GM12878 (cell line): Measurements from ENCODE around the gene TMEM252. TPM values are rescaled to one million over a fixed set of nuclear protein-coding genes. Genes with fewer than 3 reads are reported as not detected.

Experiments used
- ATAC-seq: fragments of 200-7000 bp; cut with Tn5 transposase; 3 replicates; pipeline ENCODE4 v1.9.1; 2020; ENCODE audit warnings: mild to moderate bottlenecking, moderate library complexity
- BruUV-seq: library from RNA; stranded (reverse); fragments of 400-500 nt; replicated peaks from 2 replicates; lab custom pipeline; 2021; lab: Mats Ljungman, UMichigan
- CTCF ChIA-PET: fragments of 300-600 bp; sonication (Branson Sonifier 250); formaldehyde crosslinking; extraction: SDS; loops from one replicate; lab custom pipeline; 2021; ENCODE audit warnings: inconsistent platforms; lab: Yijun Ruan, JAX
- POLR2A ChIA-PET: fragments of 350-600 bp; formaldehyde crosslinking; extraction: SDS; loops from one replicate; lab custom pipeline; 2021; ENCODE audit warnings: inconsistent platforms; lab: Charles Lee
- RAD21 ChIA-PET: fragments of 300-600 bp; sonication (Branson Sonifier 250); formaldehyde crosslinking; loops from one replicate; lab custom pipeline; 2023; ENCODE audit warnings: antibody characterized with exemption; ENCODE audit not compliant: unreplicated experiment; lab: Charles Lee
- SMC1A ChIA-PET: fragments of 300-600 bp; sonication (Branson Sonifier 250); formaldehyde crosslinking; loops from one replicate; lab custom pipeline; 2023; ENCODE audit not compliant: unreplicated experiment, uncharacterized antibody; lab: Charles Lee
- DNase-seq: peaks from one replicate; pipeline ENCODE4 v3.0.0-alpha.2; 2011; ENCODE audit warnings: low read depth, low spot score
- FAIRE-seq: peaks from 3 replicates; lab custom pipeline; 2011; peaks lifted over from hg19 to GRCh38; lab: Jason Lieb, UNC
- H2AFZ ChIP-seq: 2 replicates; pipeline ENCODE4 v1.6.0; 2011; ENCODE audit warnings: low read depth, low read length, control low read depth; ENCODE audit not compliant: control insufficient read depth
- H3K27ac ChIP-seq: 2 replicates; pipeline ENCODE4 v1.5.1; 2011; ENCODE audit warnings: control low read depth; ENCODE audit not compliant: control insufficient read depth, insufficient read depth
- H3K27me3 ChIP-seq, 2 experiments: replicated peaks in 1 of 2; 2 replicates each; pipeline versions ENCODE4 v1.6.0 to v1.6.1; 2011; ENCODE audit warnings: low read length in 1 of 2; ENCODE audit not compliant: control insufficient read depth in 2 of 2, insufficient read depth in 2 of 2
- H3K36me3 ChIP-seq, 2 experiments: 2 replicates each; pipeline ENCODE4 v1.5.1; 2011; ENCODE audit warnings: low read length in 1 of 2; ENCODE audit not compliant: control insufficient read depth in 2 of 2, insufficient read depth in 2 of 2
- H3K4me1 ChIP-seq: 2 replicates; pipeline ENCODE4 v1.6.1; 2011; ENCODE audit warnings: mild to moderate bottlenecking, low read length, moderate library complexity, mixed read lengths; ENCODE audit not compliant: control insufficient read depth, insufficient read depth
- H3K4me2 ChIP-seq: 2 replicates; pipeline ENCODE4 v1.6.0; 2011; ENCODE audit warnings: control low read depth; ENCODE audit not compliant: control insufficient read depth, insufficient read depth
- H3K4me3 ChIP-seq: fragments of 200-600 bp; sonication (generic); 2 replicates; pipeline ENCODE4 v1.5.1; 2016
- H3K79me2 ChIP-seq: 2 replicates; pipeline ENCODE4 v1.6.0; 2011; ENCODE audit warnings: low read length; ENCODE audit not compliant: control insufficient read depth, insufficient read depth
- H3K9ac ChIP-seq: 2 replicates; pipeline ENCODE4 v1.8.0; 2011; ENCODE audit warnings: low read length, control low read depth, mixed read lengths; ENCODE audit not compliant: control insufficient read depth, insufficient read depth
- H3K9me3 ChIP-seq: replicated peaks from 3 replicates; pipeline ENCODE4 v1.5.1; 2011; ENCODE audit warnings: mild to moderate bottlenecking, low read length; ENCODE audit not compliant: control insufficient read depth, insufficient read depth
- H4K20me1 ChIP-seq: 2 replicates; pipeline ENCODE4 v1.6.0; 2011; ENCODE audit not compliant: control insufficient read depth, insufficient read depth
- CTCF ChIP-seq, 3 experiments: IDR thresholded peaks in 2 of 3; conservative IDR thresholded peaks in 1 of 3; 2 replicates each; pipeline ENCODE4 v1.5.1; 2011; ENCODE audit warnings: low read depth in 3 of 3, low read length in 3 of 3, mild to moderate bottlenecking in 3 of 3, control low read depth in 2 of 3, moderate library complexity in 2 of 3, inconsistent platforms in 1 of 3, mixed read lengths in 1 of 3; ENCODE audit not compliant: control insufficient read depth in 2 of 3, insufficient read depth in 1 of 3; ENCODE audit errors: extremely low read depth in 1 of 3
- KLF5 ChIP-seq: fragments of 450-650 bp; IDR thresholded peaks from 2 replicates; pipeline ENCODE4 v1.6.1; 2014; ENCODE audit warnings: mild to moderate bottlenecking; ENCODE audit not compliant: partially characterized antibody
- RAD21 ChIP-seq: IDR thresholded peaks from 2 replicates; pipeline ENCODE4 v1.6.1; 2011; ENCODE audit warnings: mild to moderate bottlenecking, low read depth, low read length, moderate library complexity; ENCODE audit not compliant: insufficient read depth
- WGBS: methylation state at CpG from one replicate; pipeline ENCODE4 v1.1.6; 2016; ENCODE audit warnings: low lambda C conversion rate; ENCODE audit not compliant: insufficient replicate concordance, insufficient coverage; ENCODE audit errors: missing lambda C conversion rate; 5-methylcytosine and 5-hydroxymethylcytosine counted together
- in situ Hi-C: fragments of 300-500 bp; cut with MboI; formaldehyde crosslinking; loops from 9 replicates; pipeline ENCODE4 v1.14.3; 2018; ENCODE audit warnings: mixed read lengths
- intact Hi-C: fragments of 100-400 bp; cut with micrococcal nuclease; formaldehyde crosslinking; loops from one replicate; pipeline ENCODE4 v1.14.2; 2022; ENCODE audit not compliant: unreplicated experiment
- polyA plus RNA-seq, 11 experiments: library from polyadenylated mRNA; depleted of rRNA in 4 of 11; unstranded in 6 of 11; stranded (reverse) in 5 of 11; fragments of >200 nt; fragmentation: Nextera tagmentation in 4 of 11; fragmentation: Illumina TruSeq in 1 of 11; extraction: Ambion mirVana in 4 of 11; extraction: Trizol in 1 of 11; gene quantifications; 1 replicate in 1 of 11; 2 replicates in 10 of 11; pipeline versions ENCODE4 v1.2.1 to v1.2.3, GENCODE V29; 2011 to 2016; ENCODE audit warnings: inconsistent platforms in 2 of 11, missing spikeins in 2 of 11, low read depth in 1 of 11
- total RNA-seq, 4 experiments: library from RNA; depleted of rRNA in 3 of 4; stranded (reverse); fragments of >200 nt in 3 of 4; fragmentation: Illumina TruSeq in 1 of 4; extraction: Trizol in 1 of 4; gene quantifications; 2 replicates each; pipeline versions ENCODE4 v1.2.1 to v1.2.3, GENCODE V29; 2013 to 2021

The TMEM252 gene
- total and polyA plus RNA-seq, 10 of the 15 experiments (the other 5 are each of a cell fraction or from before 2014, with no cell fraction given), result not detected

- in situ Hi-C loops, result loop anchor here (25.0 kb wide), 1 partner anchor 212 kb away; the partner anchor contains the start of gene PGM5
These were observed 33.5 kb upstream of the TMEM252 start for GRCh38 chr9:68574150-68574549.

More at GRCh38 chr9:68574150-68574549, 33.5 kb upstream of the TMEM252 start:
- CTCF ChIA-PET, result interaction anchor here (1.0 to 5.6 kb wide), 7 partner anchors 9 to 425 kb away, joined by 3 to 60 read pairs (median 5); no protein-coding TSS in a partner anchor
- H2AFZ ChIP-seq, result no peak overlapping the region
- intact Hi-C loops, result no loop called here
- peaks cover 24% of the 10 kb centered on the region for H3K4me1 ChIP-seq
- no peak for FAIRE-seq
- no peak overlapping the region for H3K4me3 ChIP-seq
- H3K4me2 ChIP-seq, result no peak overlapping the region
- 13% methylated on average over 3 of the region's 3 CpGs for WGBS
- ATAC-seq, result no peak
- no peak overlapping the region for H3K27ac ChIP-seq
- TF ChIP-seq RAD21 (0 out of 2 replicates have a peak, but pooled peaks have one; percentile 26), KLF5 (no peak), CTCF (IDR thresholded peaks at IDR 0.05 in 2 of 3, conservative IDR thresholded peaks at IDR 0.05 in 1 of 3; ENCODE audit: control insufficient read depth in 2 of 3, extremely low read depth in 1 of 3, insufficient read depth in 1 of 3, low read depth in 3 of 3, low read length in 3 of 3) (peak; percentile 10 to 25 (median 13); a peak in 1 of 6 replicates)
- SMC1A ChIA-PET, result interaction anchor here (1.1 to 1.4 kb wide), 2 partner anchors 12 to 62 kb away, joined by 3 read pairs; no protein-coding TSS in a partner anchor
- H3K9ac ChIP-seq, result no peak overlapping the region
- RAD21 ChIA-PET, result interaction anchor here (1.4 kb wide), 1 partner anchor 231 kb away, joined by 5 read pairs; no protein-coding TSS in a partner anchor
- no peak for DNase-seq
- POLR2A ChIA-PET, result no interaction called here
- no peaks in the 10 kb centered on the region for H4K20me1 ChIP-seq
- H3K9me3 ChIP-seq, result peaks cover 7% of the 10 kb centered on the region; the same call in 2 of the 3 replicates
- no peaks in the 10 kb centered on the region for H3K79me2 ChIP-seq
- H3K36me3 ChIP-seq, result no peaks in the 10 kb centered on the region
- H3K27me3 ChIP-seq, result peaks cover 0 to 4% of the 10 kb centered on the region in 2 experiments; a peak in 1 of 4 replicates
- BruUV-seq, result no TSS peak
